HepG2 (cell line): ENCODE data around the gene GYS1. TPM values are rescaled to one million over a fixed set of nuclear protein-coding genes. Genes with fewer than 3 reads are reported as not detected.
A peak's percentile ranks its signal among the peaks of the same experiment; 100 is the strongest.

ENCODE experiments used
- AHR ChIP-seq: IDR thresholded peaks from 2 replicates; pipeline ENCODE4 v1.6.1; 2018; ENCODE audit warnings: missing genetic modification reagents, missing compliant biosample characterization
- BORCS8-MEF2B ChIP-seq: sonication (generic); formaldehyde crosslinking; IDR thresholded peaks from 2 replicates; pipeline ENCODE4 v1.8.0; 2022; ENCODE audit warnings: mild to moderate bottlenecking, missing genetic modification reagents
- GABPB1 ChIP-seq: IDR thresholded peaks from 2 replicates; pipeline ENCODE4 v1.6.1; 2016; ENCODE audit warnings: mild to moderate bottlenecking, missing genetic modification reagents, moderate library complexity, missing compliant biosample characterization
- IKZF4 ChIP-seq: sonication (generic); formaldehyde crosslinking; IDR thresholded peaks from 2 replicates; pipeline ENCODE4 v1.5.1; 2020; ENCODE audit warnings: borderline replicate concordance, mild to moderate bottlenecking, low read depth, missing genetic modification reagents; ENCODE audit errors: not compliant biosample characterization
- KDM2A ChIP-seq: sonication (generic); formaldehyde crosslinking; IDR thresholded peaks from 2 replicates; pipeline ENCODE4 v1.4.0; 2020; ENCODE audit warnings: low read depth, missing genetic modification reagents, borderline replicate concordance
- MAZ ChIP-seq, 2 experiments: sonication (generic) in 1 of 2; formaldehyde crosslinking in 1 of 2; IDR thresholded peaks; 2 replicates each; pipeline versions ENCODE4 v1.5.0 to v1.6.1; 2012 to 2020; ENCODE audit warnings: low read depth in 2 of 2, mild to moderate bottlenecking in 2 of 2, borderline replicate concordance in 1 of 2, improper control_type of control experiment in 1 of 2, low read length in 1 of 2, missing genetic modification reagents in 1 of 2, moderate library complexity in 1 of 2
- MXD4 ChIP-seq: IDR thresholded peaks from 2 replicates; pipeline ENCODE4 v1.6.1; 2016; ENCODE audit warnings: mild to moderate bottlenecking, missing biosample characterization, missing genetic modification reagents
- MXI1 ChIP-seq: IDR thresholded peaks from 3 replicates; pipeline ENCODE4 v1.6.1; 2012; ENCODE audit warnings: low read depth, low read length, inconsistent platforms, borderline replicate concordance
- NFE2 ChIP-seq: sonication (generic); formaldehyde crosslinking; IDR thresholded peaks from 2 replicates; pipeline ENCODE4 v1.4.0; 2020; ENCODE audit warnings: missing genetic modification reagents
- POLR2AphosphoS5 ChIP-seq: IDR thresholded peaks from 2 replicates; pipeline ENCODE4 v1.6.1; 2012; ENCODE audit warnings: low read depth, low read length
- POLR2G ChIP-seq: fragments of 200-400 bp; formaldehyde crosslinking; IDR thresholded peaks from 2 replicates; pipeline ENCODE4 v1.6.1; 2018; ENCODE audit warnings: mild to moderate bottlenecking, low read depth, low read length, moderate library complexity
- RBAK ChIP-seq: sonication (generic); formaldehyde crosslinking; IDR thresholded peaks from 2 replicates; pipeline ENCODE4 v1.5.1; 2020; ENCODE audit warnings: mild to moderate bottlenecking, missing genetic modification reagents
- SALL1 ChIP-seq: sonication (generic); formaldehyde crosslinking; IDR thresholded peaks from 2 replicates; pipeline ENCODE4 v1.8.0; 2022; ENCODE audit warnings: mild to moderate bottlenecking, missing genetic modification reagents
- SPEN ChIP-seq: sonication (generic); formaldehyde crosslinking; IDR thresholded peaks from 2 replicates; pipeline ENCODE4 v1.5.1; 2020; ENCODE audit warnings: low read depth, mild to moderate bottlenecking, missing genetic modification reagents
- ZBTB7A ChIP-seq: sonication (generic); formaldehyde crosslinking; IDR thresholded peaks from 2 replicates; pipeline ENCODE4 v1.8.0; 2022; ENCODE audit warnings: mild to moderate bottlenecking, missing genetic modification reagents
- ZBTB8A ChIP-seq: sonication (generic); formaldehyde crosslinking; IDR thresholded peaks from 2 replicates; pipeline ENCODE4 v1.4.0; 2020; ENCODE audit warnings: mild to moderate bottlenecking, low read depth, missing genetic modification reagents, borderline replicate concordance
- ZFY ChIP-seq: sonication (generic); formaldehyde crosslinking; IDR thresholded peaks from 2 replicates; pipeline ENCODE4 v1.4.0; 2020; ENCODE audit warnings: missing genetic modification reagents
- ZNF224 ChIP-seq: sonication (generic); formaldehyde crosslinking; IDR thresholded peaks from 2 replicates; pipeline ENCODE4 v1.5.0; 2020; ENCODE audit warnings: mild to moderate bottlenecking, missing genetic modification reagents
- ZNF274 ChIP-seq: sonication (generic); formaldehyde crosslinking; IDR thresholded peaks from 2 replicates; pipeline ENCODE4 v1.5.1; 2020; ENCODE audit warnings: mild to moderate bottlenecking, missing genetic modification reagents
- ZNF383 ChIP-seq: sonication (generic); formaldehyde crosslinking; IDR thresholded peaks from 2 replicates; pipeline ENCODE4 v1.4.0; 2020; ENCODE audit warnings: missing genetic modification reagents, mild to moderate bottlenecking, borderline replicate concordance
- ZNF709 ChIP-seq: sonication (generic); formaldehyde crosslinking; IDR thresholded peaks from 2 replicates; pipeline ENCODE4 v1.5.0; 2020; ENCODE audit warnings: mild to moderate bottlenecking, missing genetic modification reagents
- ZNF749 ChIP-seq: sonication (generic); formaldehyde crosslinking; IDR thresholded peaks from 2 replicates; pipeline ENCODE4 v1.8.0; 2022; ENCODE audit warnings: mild to moderate bottlenecking, missing genetic modification reagents, moderate library complexity, borderline replicate concordance
- ZNF777 ChIP-seq: sonication (generic); formaldehyde crosslinking; IDR thresholded peaks from 2 replicates; pipeline ENCODE4 v1.4.0; 2020; ENCODE audit warnings: missing genetic modification reagents
- polyA plus RNA-seq, 8 experiments: library from polyadenylated mRNA; depleted of rRNA in 3 of 8; stranded (reverse) in 7 of 8; unstranded in 1 of 8; fragments of >200 nt; fragmentation: Illumina TruSeq in 4 of 8; extraction: Trizol in 4 of 8; gene quantifications; 2 replicates each; pipeline versions ENCODE4 v1.2.1 to v1.2.3, GENCODE V29; 2011 to 2016; ENCODE audit warnings: low read depth in 4 of 8, missing spikeins in 1 of 8, mixed read lengths in 1 of 8; ENCODE audit not compliant: insufficient read depth in 1 of 8
- total RNA-seq, 5 experiments: library from RNA; depleted of rRNA; stranded (reverse); fragments of >200 nt; fragmentation: Illumina TruSeq; extraction: Trizol; gene quantifications; 2 replicates each; pipeline ENCODE4 v1.2.3, GENCODE V29; 2016; ENCODE audit warnings: low read depth in 1 of 5
- TF ChIP-seq, protein P1 (sequence below): sonication (generic); formaldehyde crosslinking; IDR thresholded peaks from 2 replicates; pipeline ENCODE4 v1.4.0; 2020; ENCODE audit warnings: missing genetic modification reagents; ENCODE audit errors: not compliant biosample characterization
- TF ChIP-seq, protein P2 (sequence below): IDR thresholded peaks from 2 replicates; pipeline ENCODE4 v1.6.1; 2018; ENCODE audit warnings: missing genetic modification reagents, mild to moderate bottlenecking, missing compliant biosample characterization
- TF ChIP-seq, protein P3 (sequence below): IDR thresholded peaks from 2 replicates; pipeline ENCODE4 v1.6.1; 2012; ENCODE audit warnings: inconsistent platforms

The GYS1 gene
- total and polyA plus RNA-seq, 2 of the 13 experiments (the other 11 are each of a cell fraction or from before 2014, with no cell fraction given), result 18.4 to 42.1 TPM

DNA sequence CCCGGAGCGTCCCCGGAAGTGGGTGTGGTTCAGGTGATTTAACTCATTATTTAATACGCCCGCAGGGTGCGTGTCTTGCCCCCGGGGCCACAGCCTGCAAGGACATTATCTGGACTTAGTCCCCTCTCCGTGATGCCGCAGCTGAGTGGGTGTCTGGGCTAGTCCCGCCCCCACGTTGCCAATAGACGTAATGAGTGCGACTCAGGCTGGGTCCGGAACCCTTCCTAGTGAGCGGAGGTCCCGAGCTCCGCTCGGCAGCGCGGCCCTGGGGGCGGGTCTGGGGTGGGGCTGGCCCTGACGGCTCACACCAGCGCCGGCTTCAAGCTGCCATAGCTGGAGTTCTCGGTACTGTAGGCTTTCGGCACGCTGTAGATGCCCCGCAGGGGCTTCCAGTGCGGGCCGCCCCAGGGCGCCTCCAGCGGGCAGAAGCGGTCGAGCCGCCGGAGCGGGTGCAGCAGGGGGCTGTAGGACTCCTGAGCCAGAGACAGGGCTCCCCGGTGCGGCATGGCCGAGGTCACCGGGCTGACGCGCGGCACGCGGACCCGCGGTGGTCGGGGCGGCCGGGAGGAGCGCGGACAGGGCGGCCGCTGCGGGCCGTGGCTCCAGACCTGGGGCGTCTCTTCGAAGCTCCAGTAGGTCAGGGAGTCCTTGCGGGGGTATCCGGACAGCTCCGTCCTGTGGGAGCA, 24.7 kb upstream of the GYS1 start (continued):
- TF ChIP-seq, protein P1, sequence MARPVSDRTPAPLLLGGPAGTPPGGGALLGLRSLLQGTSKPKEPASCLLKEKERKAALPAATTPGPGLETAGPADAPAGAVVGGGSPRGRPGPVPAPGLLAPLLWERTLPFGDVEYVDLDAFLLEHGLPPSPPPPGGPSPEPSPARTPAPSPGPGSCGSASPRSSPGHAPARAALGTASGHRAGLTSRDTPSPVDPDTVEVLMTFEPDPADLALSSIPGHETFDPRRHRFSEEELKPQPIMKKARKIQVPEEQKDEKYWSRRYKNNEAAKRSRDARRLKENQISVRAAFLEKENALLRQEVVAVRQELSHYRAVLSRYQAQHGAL, result peak; percentile 29
- TF ChIP-seq ZNF749, result 0 out of 2 replicates have a peak, but pooled peaks have one; percentile 40
- TF ChIP-seq RBAK, result no peak
- TF ChIP-seq ZNF274 (CRISPR knock-in tag), result no peak
- TF ChIP-seq ZFY (CRISPR knock-in tag), result peak; percentile 47; the same call in 1 of the 2 replicates
- TF ChIP-seq ZBTB7A (CRISPR knock-in tag), result no peak
- TF ChIP-seq SPEN, result no peak
- peak; percentile 53; the same call in 1 of the 2 replicates for TF ChIP-seq POLR2G
- TF ChIP-seq GABPB1, result peak; percentile 49; the same call in 1 of the 2 replicates
- TF ChIP-seq SALL1 (CRISPR knock-in tag), result peak; percentile 56; the same call in 1 of the 2 replicates
- TF ChIP-seq ZBTB8A (CRISPR knock-in tag), result no peak
- TF ChIP-seq ZNF224, result no peak
- TF ChIP-seq ZNF709 (CRISPR knock-in tag), result peak; percentile 36; the same call in 1 of the 2 replicates
- 0 out of 2 replicates have a peak, but pooled peaks have one; percentile 24 for TF ChIP-seq MXD4
- TF ChIP-seq, protein P2, sequence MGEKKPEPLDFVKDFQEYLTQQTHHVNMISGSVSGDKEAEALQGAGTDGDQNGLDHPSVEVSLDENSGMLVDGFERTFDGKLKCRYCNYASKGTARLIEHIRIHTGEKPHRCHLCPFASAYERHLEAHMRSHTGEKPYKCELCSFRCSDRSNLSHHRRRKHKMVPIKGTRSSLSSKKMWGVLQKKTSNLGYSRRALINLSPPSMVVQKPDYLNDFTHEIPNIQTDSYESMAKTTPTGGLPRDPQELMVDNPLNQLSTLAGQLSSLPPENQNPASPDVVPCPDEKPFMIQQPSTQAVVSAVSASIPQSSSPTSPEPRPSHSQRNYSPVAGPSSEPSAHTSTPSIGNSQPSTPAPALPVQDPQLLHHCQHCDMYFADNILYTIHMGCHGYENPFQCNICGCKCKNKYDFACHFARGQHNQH (CRISPR knock-in tag), result no peak
- TF ChIP-seq, protein P3, sequence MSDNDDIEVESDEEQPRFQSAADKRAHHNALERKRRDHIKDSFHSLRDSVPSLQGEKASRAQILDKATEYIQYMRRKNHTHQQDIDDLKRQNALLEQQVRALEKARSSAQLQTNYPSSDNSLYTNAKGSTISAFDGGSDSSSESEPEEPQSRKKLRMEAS, result peak; percentile 75
- no peak for TF ChIP-seq AHR (CRISPR knock-in tag)
- no peak for TF ChIP-seq ZNF383 (CRISPR knock-in tag)
- peak; percentile 91 for TF ChIP-seq KDM2A
- no peak for TF ChIP-seq NFE2 (CRISPR knock-in tag)
- TF ChIP-seq MAZ (IDR thresholded peaks at IDR 0.05; ENCODE audit: borderline replicate concordance, low read depth, low read length), result peak; percentile 42; the same call in 1 of the 2 replicates
- no peak for TF ChIP-seq MAZ (CRISPR knock-in tag; IDR thresholded peaks at IDR 0.05; ENCODE audit: low read depth)
- 0 out of 3 replicates have a peak, but pooled peaks have one; percentile 29 for TF ChIP-seq MXI1
- peak; percentile 47 for TF ChIP-seq BORCS8-MEF2B (CRISPR knock-in tag)
- TF ChIP-seq POLR2AphosphoS5, result 0 out of 2 replicates have a peak, but pooled peaks have one; percentile 2
- no peak for TF ChIP-seq IKZF4 (CRISPR knock-in tag)
- TF ChIP-seq ZNF777 (CRISPR knock-in tag), result peak; percentile 56
